ENCODE results near the gene PKIB.
"Not testable (repeated sequence)": the region's sequence is repeated elsewhere in the genome, so short reads cannot be mapped to it uniquely, and the experiment has no call there.

Gene PKIB, protein sequence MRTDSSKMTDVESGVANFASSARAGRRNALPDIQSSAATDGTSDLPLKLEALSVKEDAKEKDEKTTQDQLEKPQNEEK

DNA sequence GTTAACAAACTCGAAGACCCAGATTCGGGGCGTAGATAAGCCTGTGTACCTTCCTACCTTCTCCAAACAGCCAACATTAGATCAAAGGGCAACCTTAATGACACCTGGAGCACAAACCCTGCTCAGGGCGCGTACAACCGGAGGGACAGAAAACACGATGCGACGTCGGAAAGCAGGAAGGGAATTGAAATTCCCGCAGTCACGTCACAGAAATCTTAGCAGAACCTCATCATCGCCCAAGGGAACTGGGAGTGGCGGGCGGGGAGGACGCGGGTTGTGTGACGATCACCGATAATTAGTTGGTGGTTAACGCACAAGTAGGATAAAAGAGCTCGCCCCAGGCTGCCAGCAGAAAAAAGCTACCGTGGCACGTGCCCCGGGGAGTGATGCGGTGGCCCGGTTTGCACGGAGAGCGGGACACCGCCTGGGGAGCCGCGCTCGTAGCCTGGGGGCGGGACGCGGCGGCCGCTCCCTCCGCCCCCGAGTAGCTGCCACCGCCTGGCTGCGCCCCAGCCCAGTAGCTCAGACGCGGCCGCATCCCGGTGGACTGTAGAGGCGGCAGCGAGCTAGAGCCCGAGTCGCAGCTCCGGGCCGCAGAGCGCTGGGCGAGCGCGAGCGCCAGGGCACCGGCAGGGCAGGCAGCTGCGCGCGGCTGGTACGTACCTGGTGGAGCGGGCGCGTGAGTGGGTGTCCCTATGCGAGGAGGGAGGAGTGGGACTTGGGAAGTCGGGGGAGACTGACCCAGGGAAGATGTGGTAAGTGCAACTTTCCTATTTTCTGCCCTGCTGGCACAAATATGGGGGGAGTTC is at the start of gene PKIB:
Gene PKIB, plus strand, starts transcription at position 525 of the 809 bp plus-strand sequence. CDS start 107,390 bp downstream, outside the sequence.
- peak; percentile 74 for DNase-seq

DNA sequence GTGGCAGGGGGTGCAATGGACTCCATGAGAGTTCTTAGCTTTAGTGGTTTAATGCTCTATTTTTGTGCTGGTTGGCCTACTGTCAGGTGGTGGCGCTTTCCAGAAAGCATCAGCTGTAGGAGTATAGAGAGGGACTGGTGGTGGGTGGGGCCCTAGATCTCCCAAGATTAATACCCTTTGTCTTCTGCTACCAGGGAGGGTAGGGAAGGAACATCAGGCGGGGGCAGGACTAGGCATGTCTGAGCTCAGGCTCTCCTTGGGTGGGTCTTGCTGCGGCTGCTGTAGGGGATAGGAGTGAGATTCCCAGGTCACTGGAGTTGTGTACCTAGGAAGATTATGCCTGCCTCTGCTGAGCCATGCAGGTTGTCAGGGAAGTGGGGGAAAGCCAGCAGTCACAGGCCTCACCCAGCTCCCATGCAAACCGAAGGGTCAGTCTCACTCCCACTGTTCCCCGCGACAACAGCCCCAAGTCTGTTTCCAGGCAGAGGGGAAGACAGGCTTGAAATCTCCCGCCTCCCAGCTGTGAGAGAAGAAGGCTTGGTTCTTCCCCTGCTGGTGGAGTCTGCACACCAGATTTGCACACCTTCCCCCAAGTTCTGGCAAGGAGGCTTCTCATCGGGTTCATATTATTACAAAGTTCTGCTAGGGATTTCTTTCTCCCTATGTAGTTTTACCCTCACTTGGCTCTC is 46.7 kb upstream of the PKIB start:
- DNase-seq: no peak

DNA sequence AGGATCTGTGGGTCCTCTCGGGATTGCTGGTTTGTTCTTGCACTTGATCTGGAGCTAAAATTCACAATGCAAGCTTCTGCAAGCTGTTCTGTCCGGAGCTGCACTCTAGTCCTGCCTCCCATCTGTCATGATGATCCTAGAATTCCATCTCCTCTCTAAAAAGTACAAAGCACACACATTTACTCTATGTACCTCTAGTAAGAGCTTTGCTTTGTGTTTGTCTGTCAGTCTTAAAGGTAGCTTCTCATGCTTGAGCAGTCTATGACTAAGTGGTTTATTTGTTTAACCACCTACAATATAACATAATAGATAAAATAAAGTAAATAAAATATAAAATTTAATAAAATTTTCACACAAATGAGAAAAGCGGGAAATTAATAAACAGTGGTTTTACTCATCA is 46.0 kb upstream of the PKIB start:
- DNase-seq: no peak

DNA sequence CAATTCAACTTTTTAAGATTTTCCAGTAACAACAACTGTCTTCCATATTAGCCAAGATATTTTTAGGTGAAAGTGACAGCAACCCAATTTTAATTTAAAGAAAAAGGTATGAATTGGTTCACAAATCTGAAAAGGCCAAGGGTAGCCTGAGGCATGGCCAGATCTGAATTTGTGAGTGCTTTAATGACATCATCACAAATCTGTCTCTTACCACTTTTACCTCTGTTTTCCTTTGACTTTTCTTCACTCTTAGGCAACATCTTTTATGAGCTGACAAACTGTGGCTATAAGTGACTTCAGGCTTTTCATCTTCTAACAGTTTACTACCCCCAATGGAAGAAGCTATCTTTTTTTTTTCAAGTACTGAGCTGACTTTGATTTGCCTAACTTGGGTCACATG is 44.5 kb upstream of the PKIB start:
- no peak for DNase-seq

DNA sequence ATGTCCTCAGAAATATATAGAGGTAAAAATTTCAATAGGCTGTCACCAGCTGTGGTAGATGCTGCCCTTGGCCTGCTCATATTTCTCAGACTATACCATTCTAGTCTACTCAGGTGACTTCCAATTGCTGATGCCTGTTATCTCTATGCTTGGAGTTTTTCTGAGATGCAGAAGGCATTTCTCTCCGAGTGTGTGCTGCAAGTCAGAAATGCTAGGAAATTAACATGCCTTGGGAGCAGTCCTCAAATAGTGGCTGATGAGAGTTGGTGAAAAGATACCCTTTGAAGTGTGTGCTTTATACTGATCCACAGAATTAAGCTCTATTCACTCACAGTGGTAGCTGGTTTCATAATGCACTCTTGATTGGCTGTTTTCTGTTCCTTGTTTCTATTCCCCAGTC is 43.2 kb upstream of the PKIB start:
- DNase-seq: no peak

GRCh38 chr6:122568350-122568749 is 41.9 kb upstream of the PKIB start:
- no peak for DNase-seq

GRCh38 chr6:122568797-122569221 is 41.4 kb upstream of the PKIB start:
- DNase-seq: no peak

DNA sequence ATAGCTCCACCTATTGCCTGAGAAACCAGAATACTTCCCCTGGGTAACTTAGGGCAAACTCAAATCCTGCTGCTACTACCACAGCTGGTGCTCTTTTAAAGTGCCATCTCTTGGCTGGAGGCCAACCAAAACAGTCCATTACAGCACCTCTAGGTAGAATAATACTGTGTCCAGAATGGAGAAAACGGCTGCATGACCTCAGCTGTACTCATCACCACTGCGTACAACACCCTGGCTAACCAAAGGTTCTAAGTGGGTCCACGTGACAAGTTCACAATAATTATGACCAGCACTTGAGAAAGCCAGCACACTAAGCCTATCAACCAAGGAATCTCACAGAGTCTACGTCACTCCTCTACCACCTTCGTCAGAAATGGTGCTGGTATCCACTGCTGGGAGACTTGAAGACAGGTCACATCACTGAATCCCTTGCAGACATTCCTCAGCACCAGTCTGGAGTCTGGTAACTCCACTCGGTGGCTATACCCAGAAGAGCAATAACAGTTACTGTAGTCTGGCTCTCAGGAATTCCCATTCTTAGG is 40.9 kb upstream of the PKIB start:
- DNase-seq: peak; percentile 21

- DNase-seq: no peak
These were observed 38.3 kb upstream of the PKIB start for GRCh38 chr6:122571888-122572287.

- DNase-seq: no peak
These were observed 33.3 kb upstream of the PKIB start for GRCh38 chr6:122576888-122577287.

GRCh38 chr6:122578961-122579360 is 31.2 kb upstream of the PKIB start:
- DNase-seq: no peak

DNA sequence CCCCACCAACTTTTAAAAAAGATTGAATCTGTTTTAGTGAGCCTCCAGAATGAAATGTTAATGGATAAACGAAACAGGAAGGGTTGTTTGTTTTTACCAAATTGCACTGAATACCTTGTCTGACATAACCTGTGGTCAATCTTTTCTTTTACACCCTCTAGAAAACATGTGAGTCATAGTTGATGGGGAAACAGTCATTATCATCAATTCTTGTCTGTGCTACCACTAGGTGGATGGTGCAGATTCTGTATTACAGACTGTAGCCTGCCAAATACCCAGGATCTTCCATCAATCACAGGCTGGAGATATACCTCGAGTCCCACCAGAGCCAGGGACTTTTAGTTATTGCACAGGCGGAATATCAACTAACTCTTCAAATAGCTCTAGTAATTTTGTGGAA is 29.5 kb upstream of the PKIB start:
- no peak for DNase-seq

- no peak for DNase-seq
These were observed 21.1 kb upstream of the PKIB start for GRCh38 chr6:122589115-122589514.

GRCh38 chr6:122598295-122598694 is 11.9 kb upstream of the PKIB start:
- not testable (repeated sequence) for DNase-seq

- no peak for DNase-seq
These were observed 5.5 kb upstream of the PKIB start for GRCh38 chr6:122604676-122605075.

DNA sequence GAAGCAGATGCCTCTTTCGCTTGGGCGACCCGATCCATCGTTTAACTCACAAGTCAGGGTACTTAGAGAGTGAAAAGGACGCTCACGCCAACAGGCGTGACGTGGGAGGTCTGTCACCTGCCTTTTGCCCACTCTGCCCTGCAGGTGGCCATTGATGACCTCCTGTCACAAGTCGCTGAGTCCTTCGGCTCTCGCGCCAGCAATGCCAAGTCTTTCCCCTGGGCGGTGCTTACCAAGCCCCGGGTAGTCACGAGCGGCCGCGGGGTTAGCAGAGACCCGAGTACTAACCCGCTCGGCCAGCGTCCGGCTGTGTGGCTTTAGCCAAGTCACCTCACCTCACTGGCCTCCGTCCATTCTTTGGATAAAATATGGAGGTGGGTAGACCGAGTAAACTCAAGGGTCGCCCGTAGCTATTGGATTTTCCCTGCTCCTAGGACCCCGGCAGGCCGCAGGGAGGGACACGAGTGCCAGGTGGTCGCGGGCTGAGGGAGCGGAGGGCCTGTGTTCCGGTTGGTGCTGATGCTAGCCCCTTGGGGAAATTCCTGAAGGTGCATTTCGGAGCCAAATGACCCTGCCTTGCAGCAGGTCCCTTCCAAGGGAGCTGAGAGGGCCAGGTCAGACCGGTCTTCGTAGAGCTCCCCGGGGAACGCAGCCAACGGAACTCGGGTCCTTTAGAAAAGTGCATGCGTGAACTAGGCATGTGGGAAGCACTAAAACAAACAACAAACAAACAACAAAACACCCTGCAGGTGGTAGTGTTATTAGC is 668 bp downstream of the PKIB start:
- peak; percentile 27 for DNase-seq

DNA sequence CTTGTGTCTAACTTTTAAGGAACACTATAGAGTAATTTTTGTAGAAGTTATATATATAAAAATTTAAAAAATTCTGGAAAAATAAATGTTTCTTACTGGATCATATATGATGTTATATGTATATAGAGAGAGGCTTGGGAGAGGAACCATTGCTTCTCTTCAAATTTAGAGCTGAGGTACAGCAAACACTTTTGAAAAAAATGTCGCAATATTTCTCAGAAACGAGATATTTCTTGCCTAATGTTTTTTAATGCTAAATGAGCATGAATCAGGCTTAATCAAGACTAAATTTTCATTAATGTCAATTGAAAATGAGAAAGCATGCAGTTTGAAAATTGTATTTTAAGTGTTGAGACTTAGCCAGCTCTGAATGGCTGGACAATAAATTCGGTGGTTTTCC is 2.6 kb downstream of the PKIB start:
- no peak for DNase-seq

DNA sequence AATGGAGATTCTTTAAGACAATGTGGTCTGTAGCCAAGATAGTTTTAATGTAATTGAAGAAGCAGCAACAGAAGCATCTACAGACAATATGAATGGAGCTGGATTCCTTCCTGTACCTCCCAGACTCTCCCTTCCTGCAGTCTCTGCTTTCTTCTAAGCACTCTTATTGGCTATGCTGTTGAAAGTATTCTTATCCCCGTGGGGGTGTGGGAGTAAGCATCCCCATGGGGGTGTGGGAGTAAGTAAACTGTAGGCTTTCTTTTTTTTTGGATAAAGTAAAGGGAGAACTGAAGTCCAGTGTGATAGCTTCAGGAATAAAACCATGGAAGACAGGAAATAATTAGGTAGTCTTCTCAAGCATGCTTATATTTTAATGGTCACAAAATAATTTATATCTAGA is 4.1 kb downstream of the PKIB start:
- no peak for DNase-seq

GRCh38 chr6:122615409-122615808 is 5.2 kb downstream of the PKIB start:
- no peak for DNase-seq

GRCh38 chr6:122616877-122617276 is 6.7 kb downstream of the PKIB start:
- no peak for DNase-seq

DNA sequence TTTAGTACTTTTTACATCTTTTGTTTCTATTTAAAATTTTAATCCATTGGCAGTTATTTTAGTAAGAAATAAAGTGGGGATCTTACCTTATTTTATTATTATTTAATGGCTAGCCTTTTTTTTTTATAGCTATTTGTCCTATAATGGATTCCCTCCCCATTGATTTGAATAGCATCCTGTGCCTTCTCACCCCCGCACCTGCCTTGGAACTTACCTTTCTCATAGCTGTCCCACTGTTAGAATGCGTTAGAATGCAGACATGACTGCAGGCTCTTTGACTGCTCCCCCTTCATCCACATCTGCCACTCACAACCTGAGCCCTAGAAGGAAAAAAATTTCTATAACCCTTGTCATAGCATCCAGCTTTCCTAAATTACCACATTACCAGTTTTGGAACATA is 9.1 kb downstream of the PKIB start:
- DNase-seq: no peak

- DNase-seq: no peak
These were observed 10.2 kb downstream of the PKIB start for GRCh38 chr6:122620428-122620827.

DNA sequence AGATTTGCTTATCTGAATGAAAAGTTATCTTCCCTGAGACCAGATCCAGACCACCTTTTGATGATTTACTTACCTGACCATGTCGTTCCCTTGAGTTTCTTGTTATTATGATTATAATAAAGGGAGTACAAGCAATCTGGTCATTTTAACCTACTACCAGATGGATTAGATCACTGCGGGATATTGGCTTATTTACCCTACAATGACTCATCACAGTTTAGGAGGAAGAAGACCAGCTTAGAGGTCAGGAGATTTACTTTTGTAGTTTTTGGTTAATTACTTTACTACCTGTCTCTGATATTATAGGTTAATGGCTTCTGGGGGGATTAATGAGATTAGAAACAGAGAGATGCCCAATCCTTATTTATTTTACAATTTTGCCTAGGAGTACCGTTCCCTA is 10.7 kb downstream of the PKIB start:
- no peak for DNase-seq

Measured in RPMI8226 (cell line).